Measurements from ENCODE around the gene MYOF. TPM values are rescaled to one million over a fixed set of nuclear protein-coding genes. Genes with fewer than 3 reads are reported as not detected.

The MYOF gene
- total and polyA plus RNA-seq, 12 donors = 4.1 to 119 (median 49.6) TPM

DNA sequence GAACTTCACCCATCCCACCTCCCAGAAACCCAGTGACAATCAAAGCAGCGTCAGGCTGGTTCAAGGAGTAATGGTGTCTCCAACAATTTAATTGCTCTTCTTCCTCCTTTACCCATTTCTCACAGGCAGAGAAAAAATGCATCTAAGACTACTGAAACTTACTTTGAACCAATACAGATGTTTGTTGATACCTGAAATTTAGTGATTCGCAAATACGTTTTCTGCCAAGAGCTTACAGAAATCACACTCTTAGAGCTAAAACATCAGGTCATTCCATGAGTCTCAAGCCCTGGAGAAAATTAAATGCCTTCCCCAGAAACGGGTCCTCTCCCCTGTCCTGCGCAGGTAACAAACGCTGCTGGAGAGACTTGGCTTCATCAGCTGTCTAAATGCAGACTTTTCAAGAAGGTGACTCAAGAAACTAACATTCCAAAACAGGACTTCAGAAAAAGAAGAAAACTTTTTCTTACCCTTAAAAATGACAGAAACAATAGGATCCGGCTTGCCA, 443 bp downstream of the MYOF start:
- peak in 1 of 7 donors; percentile 7 for DNase-seq
- intact Hi-C loops (cut with DNase I) = loop anchor here (2.0 to 5.0 kb wide), 2 partner anchors 104 to 105 kb away; no protein-coding TSS in a partner anchor
- no peak for TF ChIP-seq POLR2A (IDR thresholded peaks at IDR 0.05)
- TF ChIP-seq, protein P1, sequence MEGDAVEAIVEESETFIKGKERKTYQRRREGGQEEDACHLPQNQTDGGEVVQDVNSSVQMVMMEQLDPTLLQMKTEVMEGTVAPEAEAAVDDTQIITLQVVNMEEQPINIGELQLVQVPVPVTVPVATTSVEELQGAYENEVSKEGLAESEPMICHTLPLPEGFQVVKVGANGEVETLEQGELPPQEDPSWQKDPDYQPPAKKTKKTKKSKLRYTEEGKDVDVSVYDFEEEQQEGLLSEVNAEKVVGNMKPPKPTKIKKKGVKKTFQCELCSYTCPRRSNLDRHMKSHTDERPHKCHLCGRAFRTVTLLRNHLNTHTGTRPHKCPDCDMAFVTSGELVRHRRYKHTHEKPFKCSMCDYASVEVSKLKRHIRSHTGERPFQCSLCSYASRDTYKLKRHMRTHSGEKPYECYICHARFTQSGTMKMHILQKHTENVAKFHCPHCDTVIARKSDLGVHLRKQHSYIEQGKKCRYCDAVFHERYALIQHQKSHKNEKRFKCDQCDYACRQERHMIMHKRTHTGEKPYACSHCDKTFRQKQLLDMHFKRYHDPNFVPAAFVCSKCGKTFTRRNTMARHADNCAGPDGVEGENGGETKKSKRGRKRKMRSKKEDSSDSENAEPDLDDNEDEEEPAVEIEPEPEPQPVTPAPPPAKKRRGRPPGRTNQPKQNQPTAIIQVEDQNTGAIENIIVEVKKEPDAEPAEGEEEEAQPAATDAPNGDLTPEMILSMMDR (IDR thresholded peaks at IDR 0.05) = no peak
- Histone ChIP-seq H3K9me3 (replicated peaks in 1 of 3) (no peaks in the 10 kb centered on the region), H3K27me3 (no peaks in the 10 kb centered on the region), H3K4me3 (peak overlapping the region; percentile 5 to 69 (median 31)), H3K27ac (peak overlapping the region; percentile 19 to 94 (median 90)), H3K4me1 (replicated peaks in 1 of 2) (peaks cover 0 to 13% of the 10 kb centered on the region in 2 donors), H3K36me3 (replicated peaks in 1 of 2) (no peaks in the 10 kb centered on the region)
- 15 to 19% (median 17%) methylated on average over 7 of the region's 7 CpGs for WGBS, 4 donors

DNA sequence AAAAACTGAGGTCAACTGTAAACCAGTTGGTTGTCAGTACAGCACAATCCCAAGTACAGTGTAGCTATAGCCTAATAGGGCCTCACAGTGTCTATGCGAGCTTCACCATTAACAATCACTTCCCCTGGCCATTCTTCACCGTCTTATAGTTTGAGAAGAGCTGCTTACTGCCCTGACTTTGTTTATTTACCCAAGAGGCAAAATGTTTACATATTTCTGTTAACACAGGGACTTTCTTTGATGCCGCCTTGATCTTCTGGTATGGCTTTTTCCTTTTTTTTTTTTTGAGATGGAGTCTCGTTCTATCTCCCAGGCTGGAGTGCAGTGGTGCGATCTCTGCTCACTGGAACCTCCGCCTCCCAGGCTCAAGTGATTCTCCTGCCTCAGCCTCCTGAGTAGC, 3.3 kb downstream of the MYOF start:
- H3K4me1 ChIP-seq (replicated peaks in 1 of 2) = peaks cover 0 to 20% of the 10 kb centered on the region in 2 donors
- no peaks in the 10 kb centered on the region for H3K36me3 ChIP-seq (replicated peaks in 1 of 2)
- H3K27ac ChIP-seq = no peak overlapping the region
- no peak overlapping the region for H3K4me3 ChIP-seq
- intact Hi-C loops (cut with DNase I) = no loop called here
- no peaks in the 10 kb centered on the region for H3K27me3 ChIP-seq
- peak in 1 of 7 donors; percentile 3 for DNase-seq
- TF ChIP-seq POLR2A (IDR thresholded peaks at IDR 0.05) = no peak
- TF ChIP-seq, protein P1 (IDR thresholded peaks at IDR 0.05) = no peak
- 82 to 93% (median 86%) methylated on average over 6 of the region's 6 CpGs for WGBS, 4 donors
- H3K9me3 ChIP-seq (replicated peaks in 1 of 3) = no peaks in the 10 kb centered on the region

DNA sequence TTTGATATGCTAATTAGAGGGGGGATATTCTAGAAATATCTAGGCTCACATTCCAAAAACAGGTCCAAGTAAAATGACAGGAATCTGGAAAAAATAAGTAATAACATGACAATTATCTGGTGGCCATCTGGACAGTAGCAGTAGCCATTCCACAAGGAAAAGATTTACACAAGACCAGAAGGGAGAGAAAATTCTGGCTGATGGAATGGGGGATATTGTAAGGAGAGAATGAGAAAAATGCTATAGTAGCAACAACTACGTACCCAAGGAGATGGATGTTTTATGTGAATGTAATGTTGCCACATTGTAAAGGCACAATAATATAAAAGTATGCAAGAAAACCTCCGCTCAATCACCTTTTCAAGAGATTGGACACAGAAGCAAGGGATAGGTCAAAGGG, 5.4 kb downstream of the MYOF start:
- no peak for TF ChIP-seq POLR2A (IDR thresholded peaks at IDR 0.05)
- TF ChIP-seq, protein P1 (IDR thresholded peaks at IDR 0.05) = no peak
- H3K4me1 ChIP-seq (replicated peaks in 1 of 2) = peaks cover 3 to 27% of the 10 kb centered on the region in 2 donors
- no peak overlapping the region for H3K27ac ChIP-seq
- 92 to 100% (median 95%) methylated on average over 2 of the region's 2 CpGs for WGBS, 4 donors
- no peak for DNase-seq
- intact Hi-C loops (cut with DNase I) = no loop called here
- H3K36me3 ChIP-seq (replicated peaks in 1 of 2) = no peaks in the 10 kb centered on the region
- no peak overlapping the region for H3K4me3 ChIP-seq
- no peaks in the 10 kb centered on the region for H3K27me3 ChIP-seq
- H3K9me3 ChIP-seq (replicated peaks in 1 of 3) = no peaks in the 10 kb centered on the region

DNA sequence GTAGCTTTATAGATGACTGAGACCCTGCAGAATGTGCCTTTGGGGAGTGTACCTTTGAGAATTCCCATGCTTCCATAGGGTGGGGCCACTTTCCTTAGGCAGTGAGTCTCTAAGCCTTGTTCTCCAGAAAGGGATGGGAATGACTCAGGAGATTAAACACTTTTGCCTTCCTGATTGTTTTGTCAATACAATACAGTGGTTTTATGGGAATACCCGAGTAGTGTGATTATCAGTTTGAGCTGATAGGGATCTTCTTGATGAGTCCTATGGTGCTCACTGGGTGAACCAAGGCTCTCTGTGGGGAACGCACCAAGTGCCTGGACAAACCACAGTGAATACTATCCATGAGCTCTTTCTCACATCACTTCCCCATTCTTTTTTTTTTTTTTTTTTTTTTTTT, 6.3 kb downstream of the MYOF start:
- DNase-seq = peak in 1 of 7 donors; percentile 41
- Histone ChIP-seq H3K27ac (no peak overlapping the region), H3K4me3 (no peak overlapping the region), H3K36me3 (replicated peaks in 1 of 2) (no peaks in the 10 kb centered on the region), H3K4me1 (replicated peaks in 1 of 2) (peaks cover 12 to 32% of the 10 kb centered on the region in 2 donors), H3K27me3 (no peaks in the 10 kb centered on the region), H3K9me3 (replicated peaks in 1 of 3) (no peaks in the 10 kb centered on the region)
- WGBS, 4 donors = 54 to 79% (median 66%) methylated on average over 2 of the region's 2 CpGs
- intact Hi-C loops (cut with DNase I) = no loop called here
- TF ChIP-seq, protein P1 (IDR thresholded peaks at IDR 0.05) = no peak
- no peak for TF ChIP-seq POLR2A (IDR thresholded peaks at IDR 0.05)
